Fibroblast of skin of back (primary cell): ENCODE measurements around the gene PSMB2.

Experiments used
- DNase-seq: peaks from one replicate; pipeline ENCODE4 v3.0.0-alpha.2; 2013

The PSMB2 gene

GRCh38 chr1:35570589-35571137, 70.7 kb downstream of the PSMB2 start:
- no peak for DNase-seq

- DNase-seq: no peak
Observed at GRCh38 chr1:35569936-35570335, 71.4 kb downstream of the PSMB2 start.

- peak; percentile 59 for DNase-seq
Observed at GRCh38 chr1:35568975-35569395, 72.3 kb downstream of the PSMB2 start.

DNA sequence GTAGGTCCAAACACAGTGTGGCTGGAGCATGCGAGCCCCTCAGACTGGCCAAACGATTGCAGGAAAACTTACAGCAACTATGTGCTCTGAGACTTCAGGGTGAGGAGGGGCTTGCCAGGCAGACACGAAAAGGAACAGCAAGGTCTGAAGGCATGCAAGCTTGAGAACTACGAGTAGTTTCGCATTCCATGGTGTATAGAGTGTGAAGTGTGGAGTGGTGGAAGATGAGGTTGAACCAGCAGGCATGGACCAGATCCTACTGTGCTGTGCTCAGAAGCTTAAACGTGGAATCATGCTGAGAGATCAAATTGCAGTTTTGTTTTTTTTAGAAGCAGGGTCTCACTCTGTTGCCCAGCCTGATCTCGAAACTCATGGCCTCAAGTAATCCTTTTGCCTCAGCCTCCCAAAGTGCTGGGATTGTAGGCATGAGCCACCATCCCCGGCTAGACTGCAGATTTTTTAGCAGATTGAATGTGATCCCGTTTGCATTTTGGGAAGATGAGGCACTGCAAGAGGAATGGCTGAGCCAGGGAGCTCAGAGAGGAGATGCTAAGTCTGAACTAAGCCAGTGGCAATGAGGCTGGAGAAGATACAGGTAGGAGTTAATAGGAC, 73.3 kb downstream of the PSMB2 start:
- no peak for DNase-seq

DNA sequence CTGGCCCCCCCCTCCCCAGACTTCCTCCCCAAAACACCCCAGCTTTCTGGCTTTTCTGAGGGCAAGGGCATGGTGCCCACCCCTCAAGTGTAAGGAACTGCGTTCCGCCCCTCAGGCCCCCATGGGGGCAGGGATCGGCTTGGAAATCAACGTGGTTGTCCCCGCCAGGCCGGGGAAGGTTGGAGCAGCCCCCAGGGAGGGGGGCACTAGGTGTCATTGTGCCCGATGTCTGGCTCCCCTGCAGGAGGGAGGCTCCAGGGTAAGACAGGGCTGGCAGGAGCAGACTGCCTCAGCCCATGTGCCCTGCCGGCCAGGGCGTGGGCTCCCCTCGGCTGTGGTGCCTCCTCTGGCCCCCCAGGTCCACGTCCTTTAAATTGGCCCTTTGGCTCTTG, 75.6 kb downstream of the PSMB2 start:
- DNase-seq: no peak

DNA sequence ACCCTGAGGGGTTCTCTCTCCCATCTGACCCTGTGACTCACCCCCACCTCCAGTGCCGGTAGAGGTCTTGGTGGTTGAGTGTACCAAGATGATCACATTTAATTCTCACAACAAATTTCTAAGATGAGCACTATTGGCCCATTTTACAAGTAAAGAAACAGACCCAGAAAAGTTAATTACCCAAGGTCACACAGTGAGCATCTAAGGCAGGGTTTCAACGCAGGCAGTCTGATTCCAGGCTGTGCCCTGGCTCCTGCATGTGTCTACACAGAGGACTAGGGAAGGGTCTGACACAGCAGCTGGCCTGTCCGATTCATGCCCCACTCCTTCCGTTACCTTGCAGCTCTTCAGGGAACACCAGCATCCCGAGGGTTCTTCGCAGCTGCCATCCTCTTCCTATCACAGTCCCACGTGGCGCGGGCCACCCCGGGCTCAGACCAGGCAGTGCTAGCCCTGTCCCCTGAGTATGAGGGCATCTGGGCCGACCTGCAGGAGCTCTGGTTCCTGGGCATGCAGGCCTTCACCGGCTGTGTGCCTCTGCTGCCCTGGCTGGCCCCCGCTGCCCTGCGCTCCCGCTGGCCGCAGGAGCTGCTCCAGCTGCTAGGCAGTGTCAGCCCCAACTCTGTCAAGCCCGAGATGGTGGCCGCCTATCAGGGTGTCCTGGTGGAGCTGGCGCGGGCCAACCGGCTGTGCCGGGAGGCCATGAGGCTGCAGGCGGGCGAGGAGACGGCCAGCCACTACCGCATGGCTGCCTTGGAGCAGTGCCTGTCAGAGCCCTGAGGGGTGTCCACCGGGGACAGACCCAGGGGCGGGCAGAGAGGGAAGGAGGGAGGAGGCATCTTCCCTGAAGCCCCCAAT, 76.2 kb downstream of the PSMB2 start:
- no peak for DNase-seq

DNA sequence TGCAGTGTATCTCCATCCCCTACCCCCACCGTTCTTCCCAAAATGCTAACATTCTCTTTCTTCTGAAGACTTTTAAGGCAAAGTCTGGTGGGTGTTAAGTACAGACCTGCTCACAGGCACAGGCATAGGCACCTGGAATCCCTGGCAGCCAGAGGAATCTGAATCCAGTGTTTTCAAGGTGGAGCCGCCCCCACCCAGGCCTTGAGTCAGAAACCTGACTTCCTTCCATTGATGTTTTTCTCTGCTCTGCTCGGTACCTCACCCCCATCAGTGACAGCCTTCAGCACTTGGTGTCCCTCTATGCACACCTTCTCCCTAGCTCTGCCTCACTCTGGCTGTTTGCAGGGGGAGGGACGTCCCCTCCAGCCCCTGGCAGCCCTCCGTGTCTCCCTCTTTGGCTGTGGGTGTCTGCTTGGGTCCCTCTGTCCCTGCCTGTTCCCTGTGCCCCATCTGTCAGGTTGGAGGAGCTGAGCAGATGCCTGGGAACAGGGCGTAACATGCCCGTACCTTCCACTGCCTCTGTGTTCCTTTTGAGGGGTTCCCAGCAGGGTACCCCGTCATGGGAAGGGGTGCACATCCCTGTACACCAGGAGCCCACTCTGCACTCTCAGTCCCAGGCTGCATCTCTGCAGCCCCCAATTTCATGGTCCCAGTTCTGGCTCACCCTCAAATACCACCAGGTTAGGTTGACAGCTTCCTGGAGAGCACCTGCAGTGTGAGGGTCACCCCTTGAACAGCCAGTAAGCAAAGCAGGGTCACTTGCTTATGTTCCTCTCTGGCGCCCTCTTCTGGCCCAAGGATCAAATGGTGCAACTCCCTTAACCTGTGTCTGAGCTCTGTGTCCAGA, 77.1 kb downstream of the PSMB2 start:
- peak; percentile 70 for DNase-seq

GRCh38 chr1:35563166-35563565, 78.2 kb downstream of the PSMB2 start:
- DNase-seq: no peak

DNA sequence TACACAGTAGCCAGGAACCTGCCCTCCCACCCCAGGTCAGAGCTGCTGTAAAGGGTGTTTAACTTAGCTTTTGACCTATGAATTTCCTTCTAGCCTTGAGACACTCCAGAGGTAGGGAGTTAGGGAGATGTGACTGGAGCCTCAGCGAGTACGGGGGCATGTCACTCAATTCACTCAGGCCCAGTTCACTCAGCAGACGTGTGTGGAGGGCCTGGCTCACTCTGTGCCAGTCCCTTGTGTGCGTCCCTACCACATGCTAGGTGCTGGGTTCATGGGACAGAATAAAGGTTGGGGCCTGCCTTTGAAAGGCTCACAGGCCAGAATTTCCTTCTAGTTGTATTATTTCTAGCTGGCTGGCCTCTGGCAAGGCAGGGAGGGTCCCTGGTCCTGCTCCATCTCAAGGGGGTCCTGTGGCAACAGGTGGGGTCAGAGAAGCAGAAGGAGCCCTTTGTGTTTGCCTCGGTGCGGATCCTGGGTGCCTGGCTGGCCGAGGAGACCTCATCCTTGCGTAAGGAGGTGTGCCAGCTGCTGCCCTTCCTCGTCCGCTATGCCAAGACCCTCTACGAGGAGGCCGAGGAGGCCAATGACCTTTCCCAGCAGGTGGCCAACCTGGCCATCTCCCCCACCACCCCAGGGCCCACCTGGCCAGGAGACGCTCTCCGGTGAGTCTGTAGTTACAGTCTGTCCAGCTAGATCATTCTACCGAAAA, 79.2 kb downstream of the PSMB2 start:
- DNase-seq: no peak

DNA sequence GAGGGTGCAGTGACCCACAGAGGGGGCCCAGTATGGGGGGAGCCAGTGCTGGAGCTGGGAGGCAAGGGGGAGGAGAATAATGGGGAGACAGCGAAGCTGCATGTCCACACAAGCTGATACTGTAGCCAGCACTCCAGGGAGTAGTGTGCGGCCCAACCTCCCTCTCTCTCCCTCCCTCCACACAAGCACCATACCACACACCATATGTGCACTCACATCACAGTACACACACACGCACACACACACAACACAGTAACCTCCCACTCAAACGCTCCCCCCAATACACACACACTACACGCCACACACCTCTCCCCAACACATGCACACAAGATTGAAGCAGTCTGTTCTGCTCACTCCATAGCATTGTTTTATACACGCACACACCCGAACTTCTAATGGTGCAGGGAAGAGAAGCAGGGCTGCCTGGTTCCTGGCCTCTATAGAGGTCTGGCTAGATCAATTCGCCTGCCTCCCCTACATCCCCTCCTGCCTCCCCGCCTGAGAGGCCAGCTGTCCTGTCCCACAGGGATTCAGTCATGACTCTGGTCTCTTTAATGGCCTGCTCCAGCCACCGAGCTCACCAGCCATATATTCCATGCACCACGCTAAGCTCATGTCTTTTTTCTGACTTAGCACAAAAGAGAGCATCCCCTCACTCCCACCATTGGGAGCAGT, 79.9 kb downstream of the PSMB2 start:
- DNase-seq: no peak

DNA sequence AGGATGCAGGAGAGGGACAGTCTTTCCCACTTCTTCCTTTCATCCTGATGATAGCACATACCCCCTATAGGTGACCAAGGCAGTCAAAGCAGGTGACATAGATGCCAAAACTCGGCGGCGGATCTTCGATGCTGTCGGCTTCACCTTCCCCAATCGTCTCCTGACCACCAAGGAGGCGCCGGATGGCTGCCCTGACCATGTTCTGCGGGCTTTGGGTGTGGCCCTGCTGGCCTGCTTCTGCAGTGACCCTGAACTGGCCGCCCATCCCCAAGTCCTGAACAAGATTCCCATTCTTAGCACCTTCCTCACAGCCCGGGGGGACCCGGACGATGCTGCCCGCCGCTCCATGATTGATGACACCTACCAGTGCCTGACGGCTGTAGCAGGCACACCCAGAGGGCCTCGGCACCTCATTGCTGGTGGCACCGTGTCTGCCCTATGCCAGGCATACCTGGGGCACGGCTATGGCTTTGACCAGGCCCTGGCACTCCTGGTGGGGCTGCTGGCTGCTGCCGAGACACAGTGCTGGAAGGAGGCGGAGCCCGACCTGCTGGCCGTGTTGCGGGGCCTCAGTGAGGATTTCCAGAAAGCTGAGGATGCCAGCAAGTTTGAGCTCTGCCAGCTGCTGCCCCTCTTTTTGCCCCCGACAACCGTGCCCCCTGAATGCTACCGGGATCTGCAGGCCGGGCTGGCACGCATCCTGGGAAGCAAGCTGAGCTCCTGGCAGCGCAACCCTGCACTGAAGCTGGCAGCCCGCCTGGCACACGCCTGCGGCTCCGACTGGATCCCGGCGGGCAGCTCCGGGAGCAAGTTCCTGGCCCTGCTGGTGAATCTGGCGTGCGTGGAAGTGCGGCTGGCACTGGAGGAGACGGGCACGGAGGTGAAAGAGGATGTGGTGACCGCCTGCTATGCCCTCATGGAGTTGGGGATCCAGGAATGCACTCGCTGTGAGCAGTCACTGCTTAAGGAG, 80.8 kb downstream of the PSMB2 start:
- no peak for DNase-seq

GRCh38 chr1:35559317-35559944, 81.9 kb downstream of the PSMB2 start:
- DNase-seq: no peak

DNA sequence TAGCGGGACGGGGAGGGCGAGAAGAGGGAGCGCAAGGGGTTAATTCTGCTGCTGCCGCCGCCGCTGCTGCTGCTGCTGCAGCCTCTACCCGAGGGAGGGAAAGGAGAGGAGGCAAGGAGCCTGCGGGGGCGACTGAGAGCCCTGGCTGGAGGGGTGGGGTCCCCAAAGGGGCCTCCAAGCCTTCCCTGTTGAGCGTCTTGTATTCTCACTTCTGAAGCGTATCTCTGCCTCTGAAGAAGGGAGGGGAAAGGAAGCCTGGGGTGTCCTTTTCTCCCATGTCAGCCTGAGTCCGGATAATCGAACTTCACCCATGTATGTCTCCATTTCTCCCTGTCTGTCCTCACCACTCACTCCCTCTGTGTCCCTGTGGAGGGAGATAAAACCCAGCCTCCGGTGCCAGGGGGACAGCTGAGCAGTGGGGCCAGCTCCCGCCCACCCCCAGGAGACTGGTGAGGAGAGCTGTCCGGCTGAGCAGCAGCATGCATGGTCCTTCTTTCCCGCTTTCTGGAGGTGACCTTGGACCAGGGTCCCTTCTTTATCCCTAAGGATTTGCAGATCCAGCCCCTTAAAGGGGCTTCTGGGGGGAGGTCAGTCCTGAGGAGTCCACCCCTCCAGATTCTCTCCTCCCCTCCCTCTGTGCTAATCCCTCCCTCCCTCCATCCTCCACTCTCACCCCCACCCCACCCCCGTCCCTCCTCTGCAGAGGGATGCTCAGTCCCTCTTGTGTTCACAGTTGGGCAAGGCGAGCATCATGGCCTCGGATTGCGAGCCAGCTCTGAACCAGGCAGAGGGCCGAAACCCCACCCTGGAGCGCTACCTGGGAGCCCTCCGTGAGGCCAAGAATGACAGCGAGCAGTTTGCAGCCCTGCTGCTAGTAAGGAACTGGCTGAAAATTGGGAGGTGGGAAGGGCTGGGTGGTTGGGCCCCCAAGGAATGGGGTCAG, 82.7 kb downstream of the PSMB2 start:
- DNase-seq: no peak

DNA sequence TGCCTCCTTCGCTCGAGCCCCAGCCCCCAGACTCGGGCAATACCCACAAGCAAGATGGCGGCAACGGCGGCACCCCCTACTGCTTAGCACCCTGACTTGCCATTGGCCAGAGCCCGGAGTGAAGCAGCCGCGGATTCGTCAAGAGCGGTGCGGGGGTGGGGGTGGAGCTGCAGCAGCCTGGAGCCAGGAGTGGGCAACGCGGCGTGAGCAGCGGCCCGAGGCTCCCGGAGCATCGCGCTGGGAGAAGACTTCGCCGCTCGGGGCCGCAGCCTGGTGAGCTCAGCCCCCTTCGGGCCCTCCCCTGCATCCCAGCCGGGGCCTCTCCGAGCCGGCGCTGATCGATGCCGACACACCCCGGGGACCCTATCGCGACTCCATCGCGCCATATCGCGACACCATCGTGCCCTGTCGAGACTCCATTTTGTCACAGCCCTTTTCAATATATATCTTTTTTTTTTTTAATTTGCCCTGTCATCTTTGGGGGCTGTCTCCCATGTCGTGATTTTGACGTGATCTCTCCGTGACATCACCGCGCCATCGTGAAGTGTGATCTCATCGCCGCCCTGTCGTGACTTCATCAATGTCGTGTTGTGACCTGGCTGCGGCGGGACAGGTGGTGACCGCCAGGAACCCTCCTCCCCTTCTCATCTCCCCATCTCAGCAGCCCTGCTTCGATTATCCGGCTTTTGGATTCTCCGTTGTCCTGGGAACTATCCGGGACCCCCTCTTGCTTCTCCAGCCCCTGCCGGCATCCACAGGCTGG, 83.5 kb downstream of the PSMB2 start, which contains the start of gene NCDN:
Gene NCDN (plus strand): TSS at position 189 of the 763 bp plus-strand sequence. CDS start 392 bp downstream, at position 581.
- peak; percentile 97 for DNase-seq

DNA sequence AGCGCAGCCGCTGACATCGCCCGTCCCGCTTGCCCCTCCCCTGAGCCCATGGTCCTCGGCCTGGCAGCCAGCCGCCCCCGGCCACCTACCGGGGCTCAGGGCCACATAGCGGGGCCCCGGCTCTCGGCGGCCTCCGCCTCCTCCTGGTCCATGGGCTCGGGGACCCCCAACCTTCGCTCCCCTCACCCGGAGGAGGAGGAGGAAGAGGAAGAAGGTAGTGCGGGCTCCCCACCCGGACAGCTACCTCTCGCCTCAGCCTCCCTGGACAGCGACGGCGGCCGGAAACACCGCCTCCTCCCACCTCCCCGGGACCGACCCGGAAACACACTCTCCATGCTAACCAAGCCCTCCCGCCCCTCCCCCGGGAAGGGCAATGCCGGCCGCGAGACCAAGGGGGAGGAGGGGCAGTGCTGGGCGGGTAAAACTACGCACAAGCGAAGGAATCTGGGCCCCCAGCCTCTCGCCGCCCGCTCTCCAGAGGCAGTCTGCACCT, 84.2 kb downstream of the PSMB2 start, which contains the start of gene KIAA0319L:
Gene KIAA0319L (minus strand): TSS at position 286 of the 493 bp plus-strand sequence. CDS start 2,912 bp downstream, outside the sequence.
- no peak for DNase-seq

GRCh38 chr1:35556484-35557117, 84.7 kb downstream of the PSMB2 start:
- DNase-seq: no peak
